Measurements from ENCODE around the gene NGEF.

The NGEF gene

GRCh38 chr2:233048569-233049193 is 35.6 kb upstream of the NGEF start:
- H3K27me3 ChIP-seq (ENCODE audit: insufficient read depth, low read length): 0 out of 2 replicates have a peak, but pooled peaks cover 3% of the 10 kb centered on the region
- no peaks in the 10 kb centered on the region for H3K36me3 ChIP-seq (ENCODE audit: insufficient read depth, low read length)
- H2AFZ ChIP-seq (ENCODE audit: low read length): no peak overlapping the region
- no peaks in the 10 kb centered on the region for H3K9me2 ChIP-seq (ENCODE audit: low read depth, low read length)
- no peak overlapping the region for H3K27ac ChIP-seq (ENCODE audit: low read depth, low read length, poor library complexity, severe bottlenecking)
- H3K4me3 ChIP-seq (ENCODE audit: low read depth, low read length, poor library complexity, severe bottlenecking): no peak overlapping the region
- no peaks in the 10 kb centered on the region for H3K79me2 ChIP-seq (ENCODE audit: insufficient read depth, low read length)
- no peaks in the 10 kb centered on the region for H3K9me3 ChIP-seq (ENCODE audit: low read length)
- TF ChIP-seq CTCF (IDR thresholded peaks at IDR 0.05; ENCODE audit: low read length): no peak
- no peak for TF ChIP-seq EZH2 (IDR thresholded peaks at IDR 0.05; ENCODE audit: borderline replicate concordance, low read length)
- no peaks in the 10 kb centered on the region for H3F3A ChIP-seq (ENCODE audit: insufficient read depth, low read length)
- peaks cover under 1% of the 10 kb centered on the region for H3K4me1 ChIP-seq (ENCODE audit: insufficient read depth, low read length, severe bottlenecking)
- no peak overlapping the region for H3K4me2 ChIP-seq (ENCODE audit: low read length)
- no peak overlapping the region for H3K9ac ChIP-seq (ENCODE audit: low read length)
- no peaks in the 10 kb centered on the region for H4K20me1 ChIP-seq (ENCODE audit: insufficient read depth, low read length)

- no peaks in the 10 kb centered on the region for H3K27me3 ChIP-seq (ENCODE audit: insufficient read depth, low read length)
- TF ChIP-seq EZH2 (IDR thresholded peaks at IDR 0.05; ENCODE audit: borderline replicate concordance, low read length) (no peak), CTCF (IDR thresholded peaks at IDR 0.05; ENCODE audit: low read length) (no peak)
- H3K9me2 ChIP-seq (ENCODE audit: low read depth, low read length): no peaks in the 10 kb centered on the region
- H3K79me2 ChIP-seq (ENCODE audit: insufficient read depth, low read length): no peaks in the 10 kb centered on the region
- H3K9ac ChIP-seq (ENCODE audit: low read length): no peak overlapping the region
- H3K9me3 ChIP-seq (ENCODE audit: low read length): no peaks in the 10 kb centered on the region
- H4K20me1 ChIP-seq (ENCODE audit: insufficient read depth, low read length): no peaks in the 10 kb centered on the region
- H3K4me2 ChIP-seq (ENCODE audit: low read length): no peak overlapping the region
- no peaks in the 10 kb centered on the region for H3K36me3 ChIP-seq (ENCODE audit: insufficient read depth, low read length)
- no peaks in the 10 kb centered on the region for H3F3A ChIP-seq (ENCODE audit: insufficient read depth, low read length)
- H3K4me3 ChIP-seq (ENCODE audit: low read depth, low read length, poor library complexity, severe bottlenecking): no peak overlapping the region
- no peak overlapping the region for H3K27ac ChIP-seq (ENCODE audit: low read depth, low read length, poor library complexity, severe bottlenecking)
- H3K4me1 ChIP-seq (ENCODE audit: insufficient read depth, low read length, severe bottlenecking): no peaks in the 10 kb centered on the region
- no peak overlapping the region for H2AFZ ChIP-seq (ENCODE audit: low read length)
These were observed 34.6 kb upstream of the NGEF start for GRCh38 chr2:233047667-233048066.

- Histone ChIP-seq H3K9ac (ENCODE audit: low read length) (no peak overlapping the region), H3K9me2 (ENCODE audit: low read depth, low read length) (no peaks in the 10 kb centered on the region), H3K4me3 (ENCODE audit: low read depth, low read length, poor library complexity, severe bottlenecking) (no peak overlapping the region), H3K9me3 (ENCODE audit: low read length) (no peaks in the 10 kb centered on the region), H3K27ac (ENCODE audit: low read depth, low read length, poor library complexity, severe bottlenecking) (no peak overlapping the region), H3K4me1 (ENCODE audit: insufficient read depth, low read length, severe bottlenecking) (no peaks in the 10 kb centered on the region), H3F3A (ENCODE audit: insufficient read depth, low read length) (no peaks in the 10 kb centered on the region), H4K20me1 (ENCODE audit: insufficient read depth, low read length) (no peaks in the 10 kb centered on the region), H3K27me3 (ENCODE audit: insufficient read depth, low read length) (no peaks in the 10 kb centered on the region), H3K79me2 (ENCODE audit: insufficient read depth, low read length) (no peaks in the 10 kb centered on the region), H3K4me2 (ENCODE audit: low read length) (no peak overlapping the region), H2AFZ (ENCODE audit: low read length) (no peak overlapping the region), H3K36me3 (ENCODE audit: insufficient read depth, low read length) (no peaks in the 10 kb centered on the region)
- TF ChIP-seq CTCF (IDR thresholded peaks at IDR 0.05; ENCODE audit: low read length) (no peak), EZH2 (IDR thresholded peaks at IDR 0.05; ENCODE audit: borderline replicate concordance, low read length) (no peak)
These were observed 34.1 kb upstream of the NGEF start for GRCh38 chr2:233047206-233047605.

Data from OCI-LY1 (cell line).